ENCODE data around the gene ACOT7. TPM values are rescaled to one million over a fixed set of nuclear protein-coding genes. Genes with fewer than 3 reads are reported as not detected.

Gene ACOT7
- polyA plus RNA-seq, 1 donor from 2014 or later: 3.8 TPM

GRCh38 chr1:6269296-6269695 lies 124.3 kb downstream of the ACOT7 start:
- Mint-ChIP-seq H3K27me3 (no peaks in the 10 kb centered on the region), H3K27ac (no peak overlapping the region), H3K36me3 (no peaks in the 10 kb centered on the region), H3K4me3 (no peak overlapping the region), H3K4me1 (no peaks in the 10 kb centered on the region), H3K9me3 (no peaks in the 10 kb centered on the region)

- H3K27ac Mint-ChIP-seq: no peak overlapping the region
- no peaks in the 10 kb centered on the region for H3K9me3 Mint-ChIP-seq
- H3K4me3 Mint-ChIP-seq: no peak overlapping the region
- H3K4me1 Mint-ChIP-seq: no peaks in the 10 kb centered on the region
- H3K36me3 Mint-ChIP-seq: peaks cover 2% of the 10 kb centered on the region
- H3K27me3 Mint-ChIP-seq: no peaks in the 10 kb centered on the region
These were observed 125.2 kb downstream of the ACOT7 start for GRCh38 chr1:6268415-6268814.

DNA sequence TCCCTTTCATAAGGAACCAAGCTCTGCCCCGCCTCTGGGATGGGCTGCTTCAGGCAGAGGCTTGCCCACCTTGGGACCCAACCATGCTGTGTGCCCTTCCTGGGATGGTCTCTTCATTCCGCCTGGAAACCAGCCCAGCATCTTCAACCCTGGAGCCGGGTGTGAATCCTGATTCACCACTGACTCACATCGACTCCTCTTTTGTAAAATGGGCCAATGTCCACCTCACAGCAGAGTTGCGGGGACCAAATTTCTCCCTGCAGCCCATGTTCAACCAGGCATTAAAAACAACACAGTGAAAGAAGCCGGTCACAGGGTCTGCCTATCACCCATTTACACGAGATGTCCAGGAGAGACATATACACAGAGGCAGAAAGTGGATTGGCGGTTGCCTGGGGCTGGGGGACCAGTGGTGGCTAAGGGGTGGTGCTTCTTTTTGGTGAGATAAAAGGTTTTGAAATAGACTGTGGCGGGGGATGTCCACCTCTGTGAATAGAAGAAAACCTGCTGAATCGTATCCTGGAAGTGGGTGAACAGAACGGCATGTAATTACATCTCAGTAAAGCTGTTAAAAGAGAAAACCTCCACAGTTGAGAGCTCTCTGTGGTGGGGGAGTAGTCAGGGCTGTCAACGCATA lies 125.8 kb downstream of the ACOT7 start:
- Mint-ChIP-seq H3K4me3 (no peak overlapping the region), H3K36me3 (peaks cover 2% of the 10 kb centered on the region), H3K27ac (no peak overlapping the region), H3K9me3 (no peaks in the 10 kb centered on the region), H3K27me3 (no peaks in the 10 kb centered on the region), H3K4me1 (no peaks in the 10 kb centered on the region)

DNA sequence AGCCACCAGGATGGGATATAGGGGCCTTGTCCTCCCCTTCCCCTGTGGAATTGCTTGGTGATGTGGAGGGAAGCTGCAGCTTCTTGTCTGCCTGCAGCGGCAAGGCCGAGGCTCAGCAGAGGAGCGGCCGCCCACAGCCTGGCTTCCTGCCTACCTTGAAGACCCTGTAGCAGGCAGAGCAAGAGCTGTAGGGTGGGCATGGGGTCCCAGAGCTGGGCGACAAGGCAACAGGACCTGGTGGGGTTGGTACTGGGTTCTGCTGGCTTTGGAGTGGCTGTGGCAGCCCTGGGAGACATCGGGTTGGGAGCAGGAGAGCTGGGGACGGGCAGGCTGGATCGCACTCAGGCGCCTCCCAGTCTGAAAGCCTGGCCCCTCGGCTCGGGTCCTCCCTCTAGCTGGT lies 126.9 kb downstream of the ACOT7 start:
- H3K27me3 Mint-ChIP-seq: no peaks in the 10 kb centered on the region
- H3K27ac Mint-ChIP-seq: peak overlapping the region in 1 of 3 donors; percentile 59
- no peaks in the 10 kb centered on the region for H3K9me3 Mint-ChIP-seq
- no peak overlapping the region for H3K4me3 Mint-ChIP-seq
- H3K36me3 Mint-ChIP-seq: peaks cover 2% of the 10 kb centered on the region
- H3K4me1 Mint-ChIP-seq: peaks cover 0 to 2% (median 0%) of the 10 kb centered on the region in 3 donors

DNA sequence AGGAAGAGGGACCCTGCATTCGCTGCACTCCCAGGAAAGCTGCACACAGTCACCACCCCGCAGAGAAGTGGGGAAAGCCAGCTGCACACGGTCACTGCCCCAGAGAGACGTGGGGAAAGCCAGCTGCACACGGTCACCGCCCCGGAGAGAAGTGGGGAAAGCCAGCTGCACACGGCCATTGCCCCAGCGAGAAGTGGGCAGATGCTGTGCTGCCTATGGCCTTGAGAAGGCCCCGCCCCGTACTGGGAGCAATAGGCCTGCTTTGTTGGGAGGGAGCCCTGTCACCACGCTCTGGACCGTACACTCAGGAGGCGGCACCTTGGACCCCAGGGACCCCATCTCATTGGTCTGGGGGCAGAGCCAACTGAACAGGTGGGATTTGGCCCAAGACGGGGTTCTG lies 128.4 kb downstream of the ACOT7 start:
- Mint-ChIP-seq H3K9me3 (no peaks in the 10 kb centered on the region), H3K27ac (no peak overlapping the region), H3K4me1 (peaks cover 0 to 2% (median 0%) of the 10 kb centered on the region in 3 donors)

GRCh38 chr1:6263716-6264115 lies 129.9 kb downstream of the ACOT7 start:
- no peaks in the 10 kb centered on the region for H3K9me3 Mint-ChIP-seq
- peaks cover 0 to 4% (median 2%) of the 10 kb centered on the region in 3 donors for H3K4me1 Mint-ChIP-seq
- peaks cover 9% of the 10 kb centered on the region for H3K27me3 Mint-ChIP-seq
- no peak overlapping the region for H3K4me3 Mint-ChIP-seq
- H3K36me3 Mint-ChIP-seq: peaks cover 2% of the 10 kb centered on the region
- H3K27ac Mint-ChIP-seq: no peak overlapping the region

More for the DNA sequence above, 128.4 kb downstream of the ACOT7 start:
- H3K36me3 Mint-ChIP-seq: peaks cover 2% of the 10 kb centered on the region
- no peaks in the 10 kb centered on the region for H3K27me3 Mint-ChIP-seq
- no peak overlapping the region for H3K4me3 Mint-ChIP-seq

- H3K4me1 Mint-ChIP-seq: peaks cover 0 to 4% (median 2%) of the 10 kb centered on the region in 3 donors
- H3K27ac Mint-ChIP-seq: no peak overlapping the region
- H3K9me3 Mint-ChIP-seq: no peaks in the 10 kb centered on the region
- H3K36me3 Mint-ChIP-seq: peaks cover 2% of the 10 kb centered on the region
- peaks cover 9% of the 10 kb centered on the region for H3K27me3 Mint-ChIP-seq
- peak overlapping the region in 1 of 4 donors; percentile 48 for H3K4me3 Mint-ChIP-seq
These were observed 130.8 kb downstream of the ACOT7 start for GRCh38 chr1:6262555-6263420.

- H3K27ac Mint-ChIP-seq: no peak overlapping the region
- peaks cover 9% of the 10 kb centered on the region for H3K27me3 Mint-ChIP-seq
- H3K4me3 Mint-ChIP-seq: peak overlapping the region; percentile 48 to 87 (median 78)
- no peaks in the 10 kb centered on the region for H3K9me3 Mint-ChIP-seq
- peaks cover 2% of the 10 kb centered on the region for H3K36me3 Mint-ChIP-seq
- peaks cover 0 to 4% (median 2%) of the 10 kb centered on the region in 3 donors for H3K4me1 Mint-ChIP-seq
These were observed 132.0 kb downstream of the ACOT7 start for GRCh38 chr1:6261615-6261995.

- no peak within 1 kb of the TSS for H3K27ac Mint-ChIP-seq
- peak within 1 kb of the TSS; percentile 68 to 87 (median 82) for H3K4me3 Mint-ChIP-seq
- peaks cover 0 to 4% (median 2%) of the 10 kb centered on the region in 3 donors for H3K4me1 Mint-ChIP-seq
- peaks cover 2% of the 10 kb centered on the region for H3K36me3 Mint-ChIP-seq
- no peaks in the 10 kb centered on the region for H3K9me3 Mint-ChIP-seq
- H3K27me3 Mint-ChIP-seq: peaks cover 10% of the 10 kb centered on the region
These were observed 132.5 kb downstream of the ACOT7 start, which contains the start of gene GPR153 for GRCh38 chr1:6260961-6261614. GPR153 (minus strand) TSS chr1:6261098; CDS start chr1:6254905, 6,193 bp downstream.

DNA sequence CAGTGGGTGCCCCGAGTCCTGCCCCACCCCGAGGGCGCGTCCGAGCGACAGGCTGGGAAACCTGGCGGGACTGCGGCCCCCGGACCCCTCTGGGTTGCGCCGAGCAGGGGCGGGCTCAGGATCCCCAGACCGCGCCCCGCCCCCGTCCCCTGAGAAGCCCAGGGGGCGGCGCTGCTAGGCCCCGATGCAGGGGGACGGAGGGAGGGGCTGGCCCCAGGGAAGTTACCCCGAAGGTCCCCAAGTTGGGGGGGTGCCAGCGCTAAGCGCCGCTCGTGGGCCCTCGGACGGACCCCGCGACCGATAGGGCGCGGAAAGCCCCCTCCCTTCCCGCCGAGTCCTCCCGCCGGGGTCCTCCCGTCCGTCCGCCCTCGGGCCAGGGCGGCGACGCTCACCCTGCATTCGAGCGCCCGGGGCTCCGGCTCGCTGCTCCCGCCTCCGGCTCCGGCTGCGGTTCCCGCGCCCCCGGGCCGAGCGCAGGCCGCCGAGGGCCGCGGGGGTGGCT lies 133.1 kb downstream of the ACOT7 start:
- H3K4me1 Mint-ChIP-seq: peaks cover 0 to 4% (median 2%) of the 10 kb centered on the region in 3 donors
- H3K9me3 Mint-ChIP-seq: no peaks in the 10 kb centered on the region
- H3K36me3 Mint-ChIP-seq: peaks cover 2% of the 10 kb centered on the region
- no peak overlapping the region for H3K4me3 Mint-ChIP-seq
- peaks cover 10% of the 10 kb centered on the region for H3K27me3 Mint-ChIP-seq
- H3K27ac Mint-ChIP-seq: no peak overlapping the region

DNA sequence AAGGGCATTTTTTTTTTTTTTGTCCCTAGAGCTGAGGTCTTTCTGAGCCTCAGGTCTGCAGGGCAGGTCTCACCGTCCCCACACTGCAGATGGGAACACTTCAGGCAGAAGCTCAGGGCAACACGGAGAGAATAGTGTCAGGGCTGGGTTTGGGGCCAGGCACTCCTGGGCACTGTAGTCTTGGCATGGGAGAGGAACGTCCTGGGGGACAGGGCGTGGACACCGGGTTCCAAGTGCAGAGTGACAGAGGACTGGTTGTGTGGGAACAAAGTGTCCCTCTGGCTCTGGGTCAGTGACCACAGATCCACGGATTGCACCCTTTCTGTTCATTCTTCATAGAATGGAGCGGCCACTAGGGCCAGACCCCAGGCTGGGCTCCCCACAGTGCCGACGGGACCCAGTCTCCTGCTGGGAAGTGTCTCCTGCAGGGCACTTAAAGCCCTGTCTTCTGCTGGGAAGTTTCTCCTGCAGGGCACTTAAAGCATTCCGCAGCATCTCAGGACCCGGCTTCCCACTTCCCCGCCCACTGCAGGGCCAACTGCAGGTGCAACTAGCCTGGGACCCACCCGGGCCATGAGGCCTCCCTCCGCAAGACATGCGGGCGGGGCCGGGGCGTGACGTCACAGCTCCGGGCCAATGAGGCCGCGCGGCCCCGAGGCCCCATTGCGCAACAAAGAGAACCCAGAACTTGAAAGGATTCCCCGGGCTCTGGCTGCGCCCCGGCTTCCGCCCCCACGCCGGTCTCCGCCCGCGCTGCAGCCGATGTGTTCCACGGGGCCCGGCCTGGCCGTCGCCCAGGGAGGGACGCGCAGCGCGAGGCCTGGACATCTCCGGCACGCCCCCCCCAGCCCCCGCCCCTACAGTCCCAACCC lies 133.8 kb downstream of the ACOT7 start:
- Mint-ChIP-seq H3K27ac (no peak overlapping the region), H3K4me1 (peaks cover 0 to 4% (median 2%) of the 10 kb centered on the region in 3 donors)

DNA sequence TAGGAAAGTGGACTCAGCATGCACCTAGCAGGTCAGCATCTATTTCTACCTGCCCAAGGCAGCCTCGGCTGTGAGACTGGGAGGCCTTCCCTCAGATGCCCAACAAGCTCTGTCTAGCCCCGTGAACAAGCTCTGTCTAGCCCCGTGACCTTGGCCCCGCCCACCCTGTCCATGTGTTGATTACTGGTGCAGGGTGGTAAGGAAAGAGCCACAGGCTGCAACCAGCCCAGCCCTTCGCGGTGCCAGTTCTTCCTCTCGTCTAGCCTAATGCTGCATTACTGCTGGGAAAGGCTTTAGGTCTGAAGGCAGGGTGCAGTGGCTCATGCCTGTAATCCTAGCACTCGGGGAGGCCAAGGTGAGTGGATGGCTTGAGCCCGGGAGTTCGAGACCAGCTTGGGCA lies 134.9 kb downstream of the ACOT7 start:
- Mint-ChIP-seq H3K36me3 (no peaks in the 10 kb centered on the region), H3K9me3 (no peaks in the 10 kb centered on the region), H3K4me1 (peaks cover 0 to 4% (median 2%) of the 10 kb centered on the region in 3 donors), H3K27ac (no peak overlapping the region), H3K27me3 (peaks cover 14% of the 10 kb centered on the region), H3K4me3 (peak overlapping the region in 2 of 4 donors; percentile 76)

More for the DNA sequence above, 133.8 kb downstream of the ACOT7 start:
- peak overlapping the region; percentile 68 to 80 (median 76) for H3K4me3 Mint-ChIP-seq
- peaks cover 2% of the 10 kb centered on the region for H3K36me3 Mint-ChIP-seq
- H3K27me3 Mint-ChIP-seq: peaks cover 10% of the 10 kb centered on the region
- H3K9me3 Mint-ChIP-seq: no peaks in the 10 kb centered on the region

DNA sequence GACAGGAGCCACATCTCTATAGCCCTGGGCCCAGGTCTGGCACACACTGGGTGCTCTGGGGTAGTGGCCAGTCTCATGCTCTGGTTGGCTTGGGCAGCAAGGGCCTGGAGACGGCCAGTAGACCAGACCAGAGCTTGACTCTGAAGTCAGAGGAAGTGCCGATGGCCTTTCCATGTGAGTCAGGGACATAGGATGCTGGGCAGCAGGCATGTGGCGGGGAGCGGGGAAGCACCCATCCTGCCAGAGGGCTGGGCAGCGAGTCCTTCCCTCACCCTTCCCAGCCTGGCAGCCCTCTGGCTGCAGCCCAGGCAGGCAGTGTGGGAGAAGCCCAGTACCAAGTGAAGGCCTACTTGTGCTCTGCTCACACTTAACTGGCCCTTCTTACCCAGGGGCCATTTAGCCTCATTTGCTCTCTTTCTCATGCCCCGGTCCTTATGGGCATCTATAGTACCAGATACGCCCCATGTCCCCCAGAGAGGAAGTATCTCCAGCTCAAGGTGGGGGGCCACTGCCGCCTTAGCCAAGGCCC lies 136.0 kb downstream of the ACOT7 start:
- peaks cover 14% of the 10 kb centered on the region for H3K27me3 Mint-ChIP-seq
- peak overlapping the region in 2 of 4 donors; percentile 30 to 76 for H3K4me3 Mint-ChIP-seq
- no peaks in the 10 kb centered on the region for H3K36me3 Mint-ChIP-seq

DNA sequence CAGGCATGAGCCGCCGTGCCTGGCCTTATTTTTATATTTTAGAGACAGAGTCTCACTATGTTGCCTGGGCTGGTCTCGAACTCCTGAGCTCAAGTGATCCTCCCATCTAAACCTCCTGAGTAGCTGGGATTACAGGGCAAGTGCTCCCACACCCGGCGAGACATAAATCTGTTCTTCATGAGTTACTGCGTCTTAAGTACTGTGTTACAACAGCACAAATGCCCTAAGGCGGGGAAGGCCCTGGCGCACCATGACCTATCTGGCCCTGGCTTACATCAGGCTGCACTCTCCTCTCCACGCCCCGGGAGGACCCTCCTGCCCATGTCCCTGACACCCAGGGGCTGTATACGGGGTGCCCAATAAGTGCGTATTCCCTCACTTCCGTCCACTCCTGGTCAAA lies 136.9 kb downstream of the ACOT7 start:
- Mint-ChIP-seq H3K4me1 (peaks cover 0 to 4% (median 0%) of the 10 kb centered on the region in 3 donors), H3K36me3 (no peaks in the 10 kb centered on the region), H3K9me3 (no peaks in the 10 kb centered on the region), H3K4me3 (no peak overlapping the region), H3K27ac (no peak overlapping the region), H3K27me3 (peaks cover 14% of the 10 kb centered on the region)

More for the DNA sequence above, 136.0 kb downstream of the ACOT7 start:
- Mint-ChIP-seq H3K9me3 (no peaks in the 10 kb centered on the region), H3K27ac (peak overlapping the region in 1 of 3 donors; percentile 7), H3K4me1 (peaks cover 0 to 4% (median 2%) of the 10 kb centered on the region in 3 donors)

Measured in IgD-negative memory B cell (primary cell).